Peyer's patch (tissue), 4 donors: ENCODE results near the gene DDX27. TPM values are rescaled to one million over a fixed set of nuclear protein-coding genes. Genes with fewer than 3 reads are reported as not detected.

Source experiments
- DNase-seq, 3 donors: peaks; one replicate each; pipeline ENCODE4 v3.0.0-alpha.2; 2017 to 2019
- H3K27ac ChIP-seq, 4 donors: fragments of 200-600 bp; sonication (generic); one replicate each; pipeline ENCODE4 v1.5.1; 2016 to 2019
- H3K27me3 ChIP-seq, 2 donors: fragments of 200-600 bp; sonication (generic); one replicate each; pipeline ENCODE4 v1.5.1; 2019
- H3K36me3 ChIP-seq, 3 donors: fragments of 200-600 bp; sonication (generic); one replicate each; pipeline ENCODE4 v1.5.1; 2016 to 2019
- H3K4me1 ChIP-seq, 4 donors: fragments of 200-600 bp; sonication (generic); one replicate each; pipeline ENCODE4 v1.5.1; 2016 to 2019
- H3K4me3 ChIP-seq, 4 donors: fragments of 200-600 bp; sonication (generic); 1 replicate in 3 of 4; 2 replicates in 1 of 4; pipeline ENCODE4 v1.5.1; 2016 to 2019; ENCODE audit warnings: mild to moderate bottlenecking in 1 of 4
- H3K9me3 ChIP-seq, 4 donors: fragments of 200-600 bp; sonication (generic); one replicate each; pipeline ENCODE4 v1.5.1; 2016 to 2019; ENCODE audit warnings: mild to moderate bottlenecking in 1 of 4
- CTCF ChIP-seq, 6 experiments: fragments of 450-650 bp in 4 of 6; fragments of 200-600 bp in 2 of 6; sonication (generic) in 1 of 6; IDR thresholded peaks; one replicate each; pipeline ENCODE4 v1.5.1; 2017 to 2019; ENCODE audit warnings: antibody characterized with exemption in 6 of 6, mild to moderate bottlenecking in 3 of 6, moderate library complexity in 1 of 6
- POLR2A ChIP-seq, 2 donors: fragments of 450-650 bp; IDR thresholded peaks; one replicate each; pipeline ENCODE4 v1.5.1; 2017; ENCODE audit warnings: antibody characterized with exemption in 2 of 2, mild to moderate bottlenecking in 2 of 2, moderate library complexity in 2 of 2
- total RNA-seq, 4 donors: library from RNA; depleted of rRNA; stranded (reverse); fragments of >200 nt; gene quantifications; one replicate each; pipeline ENCODE4 v1.1.0, GENCODE V29; 2016

DDX27 gene
- total RNA-seq, 4 donors from 2014 or later = 23.1 to 81.7 (median 39.2) TPM

DNA sequence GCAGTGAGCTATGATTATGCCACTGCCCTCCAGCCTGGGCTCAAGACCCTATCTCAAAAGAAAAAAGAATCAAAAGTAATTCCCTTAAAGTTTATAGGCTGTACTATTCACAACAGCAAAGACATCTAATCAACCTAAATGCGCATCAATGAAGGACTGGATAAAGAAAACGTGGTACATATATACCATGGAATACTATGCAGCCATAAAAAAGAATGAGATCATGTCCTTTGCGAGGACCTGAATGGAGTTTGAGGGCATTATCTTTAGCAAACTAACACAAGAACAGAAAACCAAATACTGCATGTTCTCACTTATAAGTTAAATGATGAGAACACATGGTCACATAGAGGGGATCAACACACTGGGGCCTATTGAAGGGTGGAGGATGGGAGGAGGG lies 42.0 kb downstream of the DDX27 start:
- Histone ChIP-seq H3K36me3 (peaks cover 0 to 94% (median 4%) of the 10 kb centered on the region in 3 donors), H3K27ac (no peak overlapping the region), H3K4me1 (no peaks in the 10 kb centered on the region)

DNA sequence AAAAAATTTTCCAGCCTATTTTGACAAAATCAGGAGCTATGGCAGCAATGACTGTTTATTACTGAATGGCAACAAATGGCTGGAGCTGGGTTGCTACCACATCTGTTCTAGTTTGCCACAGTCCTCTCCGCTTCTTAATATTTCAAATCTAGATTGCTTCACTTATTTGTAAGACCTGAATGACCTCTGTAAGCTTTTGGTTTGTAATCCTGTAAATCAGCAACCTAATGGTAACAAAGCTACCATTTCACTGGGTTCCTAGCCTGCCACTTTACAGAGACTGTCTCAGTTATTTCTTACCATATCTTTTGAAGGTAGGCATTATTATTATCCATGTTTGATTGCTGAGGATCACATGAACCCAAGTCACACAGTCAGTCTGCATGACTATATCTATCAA lies 43.2 kb downstream of the DDX27 start:
- peaks cover 0 to 81% (median 4%) of the 10 kb centered on the region in 3 donors for H3K36me3 ChIP-seq
- H3K27me3 ChIP-seq = no peaks in the 10 kb centered on the region
- no peak overlapping the region for H3K27ac ChIP-seq
- H3K4me1 ChIP-seq = peaks cover 0 to 8% (median 0%) of the 10 kb centered on the region in 4 donors
- no peak overlapping the region for H3K4me3 ChIP-seq
- H3K9me3 ChIP-seq = no peaks in the 10 kb centered on the region
- DNase-seq = no peak
- no peak for TF ChIP-seq CTCF (IDR thresholded peaks at IDR 0.05)
- no peak for TF ChIP-seq POLR2A (IDR thresholded peaks at IDR 0.05)

More for the DNA sequence above, 42.0 kb downstream of the DDX27 start:
- no peak overlapping the region for H3K4me3 ChIP-seq
- H3K9me3 ChIP-seq = no peaks in the 10 kb centered on the region
- TF ChIP-seq CTCF (IDR thresholded peaks at IDR 0.05) (no peak), POLR2A (IDR thresholded peaks at IDR 0.05) (no peak)
- no peak for DNase-seq
- H3K27me3 ChIP-seq = no peaks in the 10 kb centered on the region

GRCh38 chr20:49267327-49267726 lies 48.1 kb downstream of the DDX27 start:
- Histone ChIP-seq H3K36me3 (peaks cover 0 to 76% (median 4%) of the 10 kb centered on the region in 3 donors), H3K27me3 (no peaks in the 10 kb centered on the region), H3K27ac (peak overlapping the region in 2 of 4 donors; percentile 18 to 44), H3K4me3 (peak overlapping the region in 1 of 4 donors; percentile 1), H3K9me3 (no peaks in the 10 kb centered on the region), H3K4me1 (peaks cover 0 to 28% (median 0%) of the 10 kb centered on the region in 4 donors)
- no peak for DNase-seq
- TF ChIP-seq POLR2A (IDR thresholded peaks at IDR 0.05) (no peak), CTCF (IDR thresholded peaks at IDR 0.05) (no peak)

DNA sequence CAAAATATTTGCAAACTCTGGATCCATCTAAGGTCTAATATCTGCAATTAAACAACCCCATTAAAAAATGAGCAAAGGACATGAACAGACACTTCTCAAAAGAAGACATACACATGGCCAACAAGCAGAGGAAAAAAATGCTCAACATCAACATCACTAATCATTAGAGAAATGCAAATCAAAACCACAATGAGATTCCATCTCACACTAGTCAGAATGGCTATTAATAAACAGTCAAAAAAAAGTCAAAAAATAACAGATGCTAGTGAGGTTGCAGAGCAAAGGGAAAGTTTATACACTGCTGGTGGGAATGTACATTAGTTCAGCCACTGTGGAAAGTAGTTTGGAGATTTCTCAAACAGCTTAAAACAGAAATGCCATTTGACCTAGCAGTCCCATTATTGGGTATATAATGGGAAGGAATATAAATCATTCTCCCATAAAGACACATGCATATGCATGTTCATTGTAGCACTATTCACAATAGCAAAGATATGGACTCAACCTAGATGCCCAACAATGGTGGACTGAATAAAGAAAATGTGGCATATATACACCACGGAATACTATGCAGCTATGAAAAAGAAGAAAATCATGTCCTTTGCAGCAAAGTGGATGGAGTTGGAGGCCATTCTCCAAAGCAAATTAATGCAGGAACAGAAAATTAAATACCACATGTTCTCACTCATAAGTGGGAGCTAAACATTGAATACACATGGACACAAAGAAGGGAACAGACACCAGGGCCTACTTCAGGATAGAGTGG lies 49.6 kb downstream of the DDX27 start:
- peak overlapping the region in 1 of 4 donors; percentile 2 for H3K4me3 ChIP-seq
- no peaks in the 10 kb centered on the region for H3K9me3 ChIP-seq
- peaks cover 0 to 39% (median 0%) of the 10 kb centered on the region in 4 donors for H3K4me1 ChIP-seq

DNA sequence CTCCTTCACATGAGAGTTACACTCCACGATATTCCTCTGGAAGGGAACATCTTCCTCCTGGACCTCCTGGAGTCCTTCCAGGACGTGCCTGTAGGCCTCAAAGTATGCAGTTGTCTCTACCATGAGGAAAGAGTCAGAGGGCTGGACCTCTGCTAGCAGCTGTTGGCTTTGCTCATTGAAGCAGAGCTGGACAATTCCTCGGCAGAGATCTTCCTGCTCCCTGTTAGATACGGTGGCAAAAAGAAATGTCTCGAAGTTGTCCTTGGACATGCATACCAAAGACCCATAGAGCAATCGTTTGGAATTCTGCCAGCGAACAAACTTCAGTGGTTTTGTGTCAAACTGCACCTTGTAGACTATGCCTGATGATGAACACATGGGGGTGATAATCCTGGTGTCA lies 51.0 kb downstream of the DDX27 start:
- H3K27me3 ChIP-seq = no peaks in the 10 kb centered on the region
- H3K9me3 ChIP-seq = no peaks in the 10 kb centered on the region
- H3K4me3 ChIP-seq = peak overlapping the region in 1 of 4 donors; percentile 15
- H3K27ac ChIP-seq = peak overlapping the region in 1 of 4 donors; percentile 1
- no peak for DNase-seq
- H3K4me1 ChIP-seq = peaks cover 0 to 39% (median 0%) of the 10 kb centered on the region in 4 donors
- H3K36me3 ChIP-seq = peaks cover 0 to 66% (median 0%) of the 10 kb centered on the region in 3 donors
- no peak for TF ChIP-seq CTCF (IDR thresholded peaks at IDR 0.05)
- no peak for TF ChIP-seq POLR2A (IDR thresholded peaks at IDR 0.05)

More for the DNA sequence above, 49.6 kb downstream of the DDX27 start:
- no peak for DNase-seq
- H3K27ac ChIP-seq = no peak overlapping the region
- H3K36me3 ChIP-seq = peaks cover 0 to 76% (median 0%) of the 10 kb centered on the region in 3 donors
- no peaks in the 10 kb centered on the region for H3K27me3 ChIP-seq
- TF ChIP-seq CTCF (IDR thresholded peaks at IDR 0.05) = no peak
